OCI-LY7 (cell line): Measurements from ENCODE around the gene ZNF423. TPM values are rescaled to one million over a fixed set of nuclear protein-coding genes. Genes with fewer than 3 reads are reported as not detected.

Experiments used
- BruUV-seq: library from RNA; stranded (reverse); fragments of 400-500 nt; replicated peaks from 2 replicates; lab custom pipeline; 2021; lab: Mats Ljungman, UMichigan
- CTCF ChIA-PET: fragments of 300-600 bp; sonication (Branson Sonifier 250); formaldehyde crosslinking; loops from one replicate; lab custom pipeline; 2022; ENCODE audit warnings: antibody characterized with exemption; ENCODE audit not compliant: unreplicated experiment; lab: Charles Lee
- POLR2A ChIA-PET: fragments of 300-600 bp; sonication (Branson Sonifier 250); formaldehyde crosslinking; loops from one replicate; lab custom pipeline; 2022; ENCODE audit warnings: antibody characterized with exemption; lab: Charles Lee
- DNase-seq: peaks from one replicate; pipeline ENCODE4 v3.0.0-alpha.2; 2015; ENCODE audit warnings: low spot score
- H2AFZ ChIP-seq: fragments of 200-600 bp; sonication (generic), shearing (Covaris generic); 2 replicates; pipeline ENCODE4 v1.6.1; 2014; ENCODE audit warnings: mild to moderate bottlenecking, antibody characterized with exemption, low read length, moderate library complexity
- H3K27ac ChIP-seq: fragments of 200-600 bp; sonication (generic); 2 replicates; pipeline ENCODE4 v1.5.1; 2014; ENCODE audit warnings: mixed run types, low read depth, mild to moderate bottlenecking, moderate library complexity, low read length, inconsistent platforms; ENCODE audit not compliant: poor library complexity, severe bottlenecking
- H3K36me3 ChIP-seq: fragments of 200-600 bp; sonication (generic); 2 replicates; pipeline ENCODE4 v1.6.1; 2014; ENCODE audit warnings: mild to moderate bottlenecking, antibody characterized with exemption, low read length, moderate library complexity, mixed read lengths; ENCODE audit not compliant: insufficient read depth
- H3K4me1 ChIP-seq: fragments of 200-600 bp; sonication (generic); 2 replicates; pipeline ENCODE4 v1.5.1; 2014; ENCODE audit warnings: mild to moderate bottlenecking, low read length; ENCODE audit not compliant: insufficient read depth, poor library complexity, severe bottlenecking
- H3K4me2 ChIP-seq: fragments of 200-600 bp; sonication (generic); 2 replicates; pipeline ENCODE4 v1.6.1; 2014; ENCODE audit warnings: mild to moderate bottlenecking, low read length
- H3K4me3 ChIP-seq: fragments of 200-600 bp; sonication (generic); 2 replicates; pipeline ENCODE4 v1.5.1; 2014; ENCODE audit warnings: mild to moderate bottlenecking, low read depth, low read length; ENCODE audit not compliant: poor library complexity, severe bottlenecking
- H3K79me2 ChIP-seq: fragments of 200-600 bp; sonication (generic); 2 replicates; pipeline ENCODE4 v1.6.1; 2016; ENCODE audit warnings: low read depth, mild to moderate bottlenecking, low read length, moderate library complexity, mixed read lengths; ENCODE audit not compliant: insufficient read depth
- H3K9me2 ChIP-seq: fragments of 200-600 bp; sonication (generic); 2 replicates; pipeline ENCODE4 v1.6.1; 2016; ENCODE audit warnings: mild to moderate bottlenecking, low read length, mixed read lengths; ENCODE audit not compliant: insufficient read depth
- H3K9me3 ChIP-seq: fragments of 200-600 bp; sonication (generic); 2 replicates; pipeline ENCODE4 v1.6.1; 2014; ENCODE audit warnings: mild to moderate bottlenecking, mixed run types, low read length, mixed read lengths
- H4K20me1 ChIP-seq: fragments of 200-600 bp; sonication (generic); 2 replicates; pipeline ENCODE4 v1.6.1; 2014; ENCODE audit warnings: mild to moderate bottlenecking, antibody characterized with exemption, low read length, moderate library complexity, mixed read lengths; ENCODE audit not compliant: insufficient read depth
- CTCF ChIP-seq: fragments of 200-600 bp; sonication (generic); conservative IDR thresholded peaks from 2 replicates; pipeline ENCODE4 v1.5.1; 2014; ENCODE audit warnings: mild to moderate bottlenecking, antibody characterized with exemption, low read length, moderate library complexity, mixed read lengths
- EZH2phosphoT487 ChIP-seq: fragments of 200-600 bp; sonication (generic); IDR thresholded peaks from 2 replicates; pipeline ENCODE4 v1.6.1; 2018; ENCODE audit warnings: low read depth, borderline replicate concordance, mild to moderate bottlenecking, mixed run types, antibody characterized with exemption, low read length, moderate library complexity, mixed read lengths
- intact Hi-C: fragments of 100-400 bp; cut with micrococcal nuclease; formaldehyde crosslinking; loops from one replicate; pipeline ENCODE4 v1.10.0; 2022; ENCODE audit not compliant: unreplicated experiment
- total RNA-seq, 2 experiments: library from RNA; depleted of rRNA in 1 of 2; stranded (reverse); fragments of >200 nt in 1 of 2; shearing (Covaris generic) in 1 of 2; gene quantifications; 2 replicates each; pipeline ENCODE4 v1.2.3, GENCODE V29; 2014 to 2022

ZNF423 gene
- total RNA-seq, 2 experiments from 2014 or later = 0.09 to 0.13 TPM

- ChIA-PET CTCF (no interaction called here), POLR2A (interaction anchor here (2.6 to 2.9 kb wide), 2 partner anchors 12 to 14 kb away, joined by 8 to 9 read pairs; no protein-coding TSS in a partner anchor)
- Histone ChIP-seq H4K20me1 (no peaks in the 10 kb centered on the region), H3K9me3 (no peaks in the 10 kb centered on the region), H3K9me2 (no peaks in the 10 kb centered on the region), H3K4me2 (no peak overlapping the region), H3K4me3 (no peak overlapping the region), H2AFZ (no peak overlapping the region), H3K36me3 (no peaks in the 10 kb centered on the region), H3K79me2 (no peaks in the 10 kb centered on the region), H3K4me1 (peaks cover 38% of the 10 kb centered on the region), H3K27ac (no peak overlapping the region)
- no peak for DNase-seq
- intact Hi-C loops = no loop called here
- no TSS peak for BruUV-seq
- no peak for TF ChIP-seq CTCF
- no peak for TF ChIP-seq EZH2phosphoT487
Observed at GRCh38 chr16:49470513-49470991, 385.4 kb downstream of the ZNF423 start.

- no TSS peak for BruUV-seq
- Histone ChIP-seq H3K27ac (no peak overlapping the region), H3K9me3 (no peaks in the 10 kb centered on the region), H3K9me2 (no peaks in the 10 kb centered on the region), H3K4me3 (no peak overlapping the region), H3K4me1 (peaks cover 42% of the 10 kb centered on the region), H3K4me2 (no peak overlapping the region), H4K20me1 (no peaks in the 10 kb centered on the region), H3K79me2 (no peaks in the 10 kb centered on the region), H2AFZ (no peak overlapping the region), H3K36me3 (no peaks in the 10 kb centered on the region)
- DNase-seq = no peak
- ChIA-PET POLR2A (interaction anchor here (2.6 to 2.9 kb wide), 2 partner anchors 13 to 15 kb away, joined by 8 to 9 read pairs; no protein-coding TSS in a partner anchor), CTCF (no interaction called here)
- intact Hi-C loops = no loop called here
- TF ChIP-seq CTCF (no peak), EZH2phosphoT487 (no peak)
Observed at GRCh38 chr16:49469930-49470451, 385.9 kb downstream of the ZNF423 start.

- Histone ChIP-seq H3K9me2 (no peaks in the 10 kb centered on the region), H3K4me1 (peaks cover 49% of the 10 kb centered on the region), H4K20me1 (no peaks in the 10 kb centered on the region), H3K79me2 (no peaks in the 10 kb centered on the region), H3K4me2 (peak overlapping the region; percentile 27), H3K9me3 (no peaks in the 10 kb centered on the region), H3K36me3 (no peaks in the 10 kb centered on the region), H2AFZ (no peak overlapping the region), H3K27ac (peak overlapping the region; percentile 20), H3K4me3 (no peak overlapping the region)
- no TSS peak for BruUV-seq
- ChIA-PET POLR2A (no interaction called here), CTCF (no interaction called here)
- intact Hi-C loops = no loop called here
- TF ChIP-seq CTCF = no peak
- no peak for TF ChIP-seq EZH2phosphoT487
- DNase-seq = no peak
Observed at GRCh38 chr16:49469311-49469670, 386.6 kb downstream of the ZNF423 start.
